22Rv1 (cell line): ENCODE results near the gene SDK1.

Source experiments
- H3K27ac ChIP-seq: fragments of 450-650 bp; 2 replicates; pipeline ENCODE4 v1.5.1; 2017
- ZFX ChIP-seq: fragments of 450-650 bp; IDR thresholded peaks from 2 replicates; pipeline ENCODE4 v1.6.1; 2017; ENCODE audit warnings: antibody characterized with exemption, borderline replicate concordance
- TF ChIP-seq, protein P1 (sequence below): fragments of 450-650 bp; IDR thresholded peaks from 2 replicates; pipeline ENCODE4 v1.5.1; 2017; ENCODE audit warnings: mild to moderate bottlenecking

Gene SDK1

DNA sequence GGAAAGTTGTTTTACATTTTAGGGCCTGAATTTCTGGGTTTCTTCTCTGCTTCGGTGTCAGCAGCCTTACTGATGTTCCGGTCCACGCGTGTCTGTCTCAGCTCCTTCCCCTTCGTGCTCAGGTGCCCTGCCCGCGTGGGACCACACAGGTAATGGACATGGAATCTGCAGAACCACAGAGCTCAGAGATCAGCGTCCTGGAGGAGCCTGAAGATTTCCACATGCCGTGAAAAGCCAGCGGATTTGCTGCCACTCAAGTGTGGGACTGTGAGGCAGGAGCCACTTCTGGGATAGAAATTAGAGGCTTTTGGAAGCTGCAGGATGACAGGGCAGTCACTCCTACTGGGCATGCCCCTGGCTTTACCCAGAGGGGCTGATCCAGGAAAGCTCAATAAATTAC, 714.9 kb downstream of the SDK1 start:
- no peak overlapping the region for H3K27ac ChIP-seq
- TF ChIP-seq, protein P1, sequence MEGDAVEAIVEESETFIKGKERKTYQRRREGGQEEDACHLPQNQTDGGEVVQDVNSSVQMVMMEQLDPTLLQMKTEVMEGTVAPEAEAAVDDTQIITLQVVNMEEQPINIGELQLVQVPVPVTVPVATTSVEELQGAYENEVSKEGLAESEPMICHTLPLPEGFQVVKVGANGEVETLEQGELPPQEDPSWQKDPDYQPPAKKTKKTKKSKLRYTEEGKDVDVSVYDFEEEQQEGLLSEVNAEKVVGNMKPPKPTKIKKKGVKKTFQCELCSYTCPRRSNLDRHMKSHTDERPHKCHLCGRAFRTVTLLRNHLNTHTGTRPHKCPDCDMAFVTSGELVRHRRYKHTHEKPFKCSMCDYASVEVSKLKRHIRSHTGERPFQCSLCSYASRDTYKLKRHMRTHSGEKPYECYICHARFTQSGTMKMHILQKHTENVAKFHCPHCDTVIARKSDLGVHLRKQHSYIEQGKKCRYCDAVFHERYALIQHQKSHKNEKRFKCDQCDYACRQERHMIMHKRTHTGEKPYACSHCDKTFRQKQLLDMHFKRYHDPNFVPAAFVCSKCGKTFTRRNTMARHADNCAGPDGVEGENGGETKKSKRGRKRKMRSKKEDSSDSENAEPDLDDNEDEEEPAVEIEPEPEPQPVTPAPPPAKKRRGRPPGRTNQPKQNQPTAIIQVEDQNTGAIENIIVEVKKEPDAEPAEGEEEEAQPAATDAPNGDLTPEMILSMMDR = no peak
- no peak for TF ChIP-seq ZFX

DNA sequence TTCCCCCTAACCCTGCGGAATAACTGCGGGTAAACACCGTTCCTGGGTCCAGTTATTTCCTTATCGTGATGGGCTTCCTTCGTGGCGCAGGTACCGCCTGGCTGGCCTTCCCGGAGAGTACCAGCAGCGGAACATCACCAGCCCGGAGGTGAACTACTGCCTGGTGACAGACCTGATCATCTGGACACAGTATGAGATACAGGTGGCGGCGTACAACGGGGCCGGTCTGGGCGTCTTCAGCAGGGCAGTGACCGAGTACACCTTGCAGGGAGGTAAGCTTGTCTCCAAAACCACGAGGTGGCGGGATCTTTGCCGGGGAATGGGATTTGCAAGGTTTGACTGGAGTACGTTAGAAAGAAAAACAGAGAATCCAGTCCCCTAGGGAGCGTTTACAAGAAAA, 716.0 kb downstream of the SDK1 start:
- TF ChIP-seq ZFX = no peak
- TF ChIP-seq, protein P1 = no peak
- H3K27ac ChIP-seq = no peak overlapping the region

DNA sequence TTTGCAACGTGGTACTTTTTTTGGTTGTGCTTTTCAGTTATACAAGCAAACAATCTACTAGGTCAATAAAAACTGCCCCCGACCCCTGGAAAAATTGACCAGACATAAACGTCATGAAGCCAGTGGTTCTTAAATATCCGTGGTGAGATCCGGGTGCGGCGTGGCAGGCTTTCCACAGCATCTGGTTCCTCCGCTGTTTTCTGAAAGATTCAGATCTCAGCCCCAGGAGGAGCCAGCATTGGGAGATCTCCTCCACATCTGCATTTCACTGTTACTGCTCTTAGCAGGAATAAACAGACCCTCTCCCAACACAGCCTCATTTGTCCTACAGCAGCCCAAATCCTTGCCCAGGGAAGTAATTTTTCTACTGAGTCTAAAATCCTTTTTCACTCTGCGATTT, 716.7 kb downstream of the SDK1 start:
- no peak for TF ChIP-seq ZFX
- TF ChIP-seq, protein P1 = no peak
- no peak overlapping the region for H3K27ac ChIP-seq

DNA sequence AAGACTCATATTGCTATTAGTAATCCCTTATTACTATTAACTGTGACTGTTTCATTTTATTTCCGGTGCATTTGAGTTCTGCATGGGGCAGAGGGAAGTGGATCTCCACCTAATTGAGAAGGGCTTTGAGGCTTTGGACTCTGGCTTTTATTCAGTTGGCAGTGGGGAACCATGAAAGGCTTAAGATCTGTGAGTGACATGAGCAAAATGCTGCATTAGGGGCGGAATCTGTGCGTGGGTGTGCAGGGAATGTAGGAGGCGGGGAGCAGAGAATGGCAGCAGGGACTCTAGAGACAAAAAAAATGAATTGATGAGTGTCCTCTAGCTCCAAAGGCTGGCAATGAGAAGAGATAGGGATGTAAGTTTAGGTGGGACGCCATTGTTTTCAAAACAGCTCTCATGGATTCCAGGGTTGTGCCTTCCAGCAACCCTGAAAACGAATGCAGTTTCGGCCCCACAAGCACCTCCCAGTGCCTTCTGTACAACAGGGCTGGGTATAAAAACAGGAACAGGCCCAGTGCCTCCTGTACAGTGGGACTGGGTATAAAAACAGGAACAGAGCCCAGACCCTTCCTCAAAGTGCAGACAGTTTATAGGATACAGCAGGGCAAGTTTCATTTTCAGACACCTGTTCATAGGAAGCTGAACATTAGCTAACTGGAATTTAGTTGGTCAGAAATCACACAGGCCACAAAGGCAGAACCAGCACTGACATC, 717.7 kb downstream of the SDK1 start:
- TF ChIP-seq, protein P1 = no peak
- TF ChIP-seq ZFX = no peak
- no peak overlapping the region for H3K27ac ChIP-seq

DNA sequence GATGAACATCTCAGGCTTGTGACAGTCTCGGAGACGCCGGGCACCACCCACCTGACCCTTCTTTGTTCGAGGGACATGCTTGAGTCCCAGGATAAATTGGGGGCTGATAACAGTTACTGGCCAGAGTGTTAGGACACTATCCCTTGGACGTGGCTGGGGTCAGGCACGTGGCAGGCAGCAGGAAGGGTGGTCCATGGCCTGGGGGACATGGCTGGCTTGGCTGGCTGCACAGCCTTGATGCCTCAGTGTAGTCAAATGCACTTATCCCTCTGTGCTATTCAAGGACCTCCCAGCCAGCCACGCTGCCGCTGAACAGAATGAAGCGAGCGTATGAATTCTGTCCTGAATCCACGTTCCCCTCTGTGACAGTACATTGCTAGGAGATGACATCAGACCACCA, 719.0 kb downstream of the SDK1 start:
- TF ChIP-seq ZFX = no peak
- TF ChIP-seq, protein P1 = no peak
- H3K27ac ChIP-seq = no peak overlapping the region

DNA sequence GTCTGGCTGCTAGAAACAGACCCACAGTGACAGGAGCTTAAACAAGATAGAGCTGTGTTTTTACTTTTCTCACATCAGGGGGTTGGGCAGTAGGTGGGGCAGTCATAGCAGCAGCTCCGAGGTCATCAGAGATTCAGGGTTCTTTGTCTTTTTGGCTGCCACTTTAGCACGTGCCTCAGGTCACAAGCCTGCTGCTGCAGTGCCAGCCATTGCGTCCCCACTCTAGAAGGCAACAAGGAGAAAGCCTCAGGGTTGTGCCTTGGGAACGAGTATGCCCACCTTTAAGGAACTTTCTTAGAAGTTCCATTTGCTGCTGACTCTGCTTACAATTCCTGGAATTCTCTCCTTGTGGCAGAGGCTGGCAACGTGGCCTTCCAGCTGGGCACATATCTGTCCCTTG, 720.4 kb downstream of the SDK1 start:
- no peak overlapping the region for H3K27ac ChIP-seq
- TF ChIP-seq, protein P1 = no peak
- no peak for TF ChIP-seq ZFX

DNA sequence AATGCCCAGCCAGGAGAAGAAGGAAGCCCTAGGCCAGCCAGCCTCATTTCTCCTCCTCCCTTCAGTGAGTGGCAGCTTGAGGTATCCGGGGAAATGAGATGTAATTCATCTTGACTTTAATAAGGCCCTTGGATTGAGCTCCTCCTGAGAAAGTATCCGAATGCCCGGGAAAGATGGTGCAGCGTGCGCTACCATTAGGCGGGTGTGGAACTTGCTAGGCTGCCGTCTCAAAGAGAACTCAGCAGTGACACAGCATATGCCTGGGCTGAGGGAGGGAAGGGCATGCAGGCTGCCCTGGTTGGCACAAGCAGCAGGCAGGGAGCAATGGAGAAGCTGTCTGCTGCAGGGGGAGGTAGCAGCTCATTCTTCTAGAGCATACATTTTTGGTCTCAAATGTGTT, 721.2 kb downstream of the SDK1 start:
- TF ChIP-seq, protein P1 = no peak
- TF ChIP-seq ZFX = no peak
- no peak overlapping the region for H3K27ac ChIP-seq
